22Rv1 (cell line): ENCODE results near the gene ZNF486.

Experiments used
- CTCF ChIP-seq: fragments of 450-650 bp; IDR thresholded peaks from 2 replicates; pipeline ENCODE4 v1.5.1; 2017; ENCODE audit warnings: mild to moderate bottlenecking
- ZFX ChIP-seq: fragments of 450-650 bp; IDR thresholded peaks from 2 replicates; pipeline ENCODE4 v1.6.1; 2017; ENCODE audit warnings: antibody characterized with exemption, borderline replicate concordance

- TF ChIP-seq CTCF, result no peak
- TF ChIP-seq ZFX, result no peak
These were observed 66.1 kb downstream of the ZNF486 start for GRCh38 chr19:20233105-20233504.
